ENCODE results near the gene LDHB.

- TF ChIP-seq EZH2phosphoT487 (IDR thresholded peaks at IDR 0.05; ENCODE audit: borderline replicate concordance, low read length): no peak
- TF ChIP-seq, protein P1, sequence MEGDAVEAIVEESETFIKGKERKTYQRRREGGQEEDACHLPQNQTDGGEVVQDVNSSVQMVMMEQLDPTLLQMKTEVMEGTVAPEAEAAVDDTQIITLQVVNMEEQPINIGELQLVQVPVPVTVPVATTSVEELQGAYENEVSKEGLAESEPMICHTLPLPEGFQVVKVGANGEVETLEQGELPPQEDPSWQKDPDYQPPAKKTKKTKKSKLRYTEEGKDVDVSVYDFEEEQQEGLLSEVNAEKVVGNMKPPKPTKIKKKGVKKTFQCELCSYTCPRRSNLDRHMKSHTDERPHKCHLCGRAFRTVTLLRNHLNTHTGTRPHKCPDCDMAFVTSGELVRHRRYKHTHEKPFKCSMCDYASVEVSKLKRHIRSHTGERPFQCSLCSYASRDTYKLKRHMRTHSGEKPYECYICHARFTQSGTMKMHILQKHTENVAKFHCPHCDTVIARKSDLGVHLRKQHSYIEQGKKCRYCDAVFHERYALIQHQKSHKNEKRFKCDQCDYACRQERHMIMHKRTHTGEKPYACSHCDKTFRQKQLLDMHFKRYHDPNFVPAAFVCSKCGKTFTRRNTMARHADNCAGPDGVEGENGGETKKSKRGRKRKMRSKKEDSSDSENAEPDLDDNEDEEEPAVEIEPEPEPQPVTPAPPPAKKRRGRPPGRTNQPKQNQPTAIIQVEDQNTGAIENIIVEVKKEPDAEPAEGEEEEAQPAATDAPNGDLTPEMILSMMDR (IDR thresholded peaks at IDR 0.05; ENCODE audit: low read depth, low read length, poor library complexity, severe bottlenecking): no peak
Measured at GRCh38 chr12:21643758-21644157, 13.9 kb downstream of the LDHB start.
